ENCODE results near the gene WWC2.
A peak's percentile ranks its signal among the peaks of the same experiment; 100 is the strongest.

The WWC2 gene

GRCh38 chr4:183288955-183289354, 189.9 kb downstream of the WWC2 start:
- H3K4me3 ChIP-seq (replicated peaks; ENCODE audit: low read depth, low read length), result no peak overlapping the region
- no peak for DNase-seq (ENCODE audit: low read depth)
- TF ChIP-seq CTCF (IDR thresholded peaks at IDR 0.05; ENCODE audit: low read length, missing control alignments), result no peak

GRCh38 chr4:183289688-183290087, 190.6 kb downstream of the WWC2 start:
- TF ChIP-seq CTCF (IDR thresholded peaks at IDR 0.05; ENCODE audit: low read length, missing control alignments), result no peak
- H3K4me3 ChIP-seq (replicated peaks; ENCODE audit: low read depth, low read length), result no peak overlapping the region
- no peak for DNase-seq (ENCODE audit: low read depth)

- no peak for TF ChIP-seq CTCF (IDR thresholded peaks at IDR 0.05; ENCODE audit: low read length, missing control alignments)
- DNase-seq (ENCODE audit: low read depth), result no peak
- H3K4me3 ChIP-seq (replicated peaks; ENCODE audit: low read depth, low read length), result no peak overlapping the region
These were observed 192.0 kb downstream of the WWC2 start for GRCh38 chr4:183291070-183291469.

- TF ChIP-seq CTCF (IDR thresholded peaks at IDR 0.05; ENCODE audit: low read length, missing control alignments), result no peak
- DNase-seq (ENCODE audit: low read depth), result no peak
- H3K4me3 ChIP-seq (replicated peaks; ENCODE audit: low read depth, low read length), result no peak overlapping the region
These were observed 196.7 kb downstream of the WWC2 start for GRCh38 chr4:183295711-183296110.

GRCh38 chr4:183297675-183298074, 198.6 kb downstream of the WWC2 start:
- no peak for TF ChIP-seq CTCF (IDR thresholded peaks at IDR 0.05; ENCODE audit: low read length, missing control alignments)
- no peak overlapping the region for H3K4me3 ChIP-seq (replicated peaks; ENCODE audit: low read depth, low read length)
- DNase-seq (ENCODE audit: low read depth), result no peak

GRCh38 chr4:183299464-183299863, 200.4 kb downstream of the WWC2 start:
- DNase-seq (ENCODE audit: low read depth), result no peak
- no peak overlapping the region for H3K4me3 ChIP-seq (replicated peaks; ENCODE audit: low read depth, low read length)
- TF ChIP-seq CTCF (IDR thresholded peaks at IDR 0.05; ENCODE audit: low read length, missing control alignments), result no peak

GRCh38 chr4:183300070-183300469, 201.0 kb downstream of the WWC2 start:
- peak; percentile 31 for DNase-seq (ENCODE audit: low read depth)
- H3K4me3 ChIP-seq (replicated peaks; ENCODE audit: low read depth, low read length), result no peak overlapping the region
- TF ChIP-seq CTCF (IDR thresholded peaks at IDR 0.05; ENCODE audit: low read length, missing control alignments), result no peak
